GM12878 (cell line): ENCODE measurements around the gene LY6G6D. TPM values are rescaled to one million over a fixed set of nuclear protein-coding genes. Genes with fewer than 3 reads are reported as not detected.

Experiments used
- ASH2L ChIP-seq: fragments of 300-600, 200-600 bp; sonication (generic); IDR thresholded peaks from 2 replicates; pipeline ENCODE4 v1.6.1; 2017; ENCODE audit warnings: low read depth, mild to moderate bottlenecking, borderline replicate concordance
- BHLHE40 ChIP-seq, 2 experiments: fragments of 450-650 bp in 1 of 2; IDR thresholded peaks; 2 replicates each; pipeline ENCODE4 v1.6.1; 2011 to 2017; ENCODE audit warnings: low read depth in 2 of 2, borderline replicate concordance in 1 of 2, improper control_type of control experiment in 1 of 2, low read length in 1 of 2, mild to moderate bottlenecking in 1 of 2
- CBFB ChIP-seq: IDR thresholded peaks from 2 replicates; pipeline ENCODE4 v1.6.1; 2016; ENCODE audit warnings: antibody characterized with exemption, low read depth
- CBX5 ChIP-seq: sonication (generic); IDR thresholded peaks from 2 replicates; pipeline ENCODE4 v1.6.1; 2016; ENCODE audit warnings: low read depth, moderate library complexity, mild to moderate bottlenecking, inconsistent platforms
- CEBPZ ChIP-seq: fragments of 150-350 bp; IDR thresholded peaks from 2 replicates; pipeline ENCODE4 v1.6.1; 2016; ENCODE audit warnings: low read depth, low read length
- CTCF ChIP-seq, 3 experiments: IDR thresholded peaks in 2 of 3; conservative IDR thresholded peaks in 1 of 3; 2 replicates each; pipeline ENCODE4 v1.5.1; 2011; ENCODE audit warnings: low read depth in 3 of 3, low read length in 3 of 3, mild to moderate bottlenecking in 3 of 3, control low read depth in 2 of 3, moderate library complexity in 2 of 3, inconsistent platforms in 1 of 3, mixed read lengths in 1 of 3; ENCODE audit not compliant: control insufficient read depth in 2 of 3, insufficient read depth in 1 of 3; ENCODE audit errors: extremely low read depth in 1 of 3
- DPF2 ChIP-seq: fragments of 450-650 bp; IDR thresholded peaks from 2 replicates; pipeline ENCODE4 v1.6.1; 2017; ENCODE audit warnings: mild to moderate bottlenecking
- FOS ChIP-seq: IDR thresholded peaks from 3 replicates; pipeline ENCODE4 v1.6.1; 2011; ENCODE audit warnings: borderline replicate concordance; ENCODE audit not compliant: insufficient read length; ENCODE audit errors: extremely low read depth
- HCFC1 ChIP-seq: fragments of 150-350 bp; IDR thresholded peaks from 2 replicates; pipeline ENCODE4 v1.6.1; 2014; ENCODE audit warnings: low read length
- MAX ChIP-seq: IDR thresholded peaks from 2 replicates; pipeline ENCODE4 v1.6.1; 2012; ENCODE audit warnings: low read depth, low read length, improper control_type of control experiment
- MTA2 ChIP-seq: fragments of 450-650 bp; IDR thresholded peaks from 2 replicates; pipeline ENCODE4 v1.6.1; 2016; ENCODE audit warnings: low read depth, mild to moderate bottlenecking, moderate library complexity
- MXI1 ChIP-seq: fragments of 150-350 bp; IDR thresholded peaks from 2 replicates; pipeline ENCODE4 v1.6.1; 2011; ENCODE audit warnings: low read depth, mild to moderate bottlenecking, inconsistent platforms, low read length, improper control_type of control experiment
- MYB ChIP-seq: fragments of 150-350 bp; IDR thresholded peaks from 2 replicates; pipeline ENCODE4 v1.6.1; 2014; ENCODE audit warnings: mild to moderate bottlenecking, low read depth, low read length, borderline replicate concordance
- NFYB ChIP-seq: IDR thresholded peaks from 2 replicates; pipeline ENCODE4 v1.6.1; 2011; ENCODE audit warnings: low read depth, mild to moderate bottlenecking, low read length, improper control_type of control experiment, moderate library complexity; ENCODE audit not compliant: insufficient read depth
- NRF1 ChIP-seq: conservative IDR thresholded peaks from 2 replicates; pipeline ENCODE4 v1.6.1; 2011; ENCODE audit warnings: mild to moderate bottlenecking, low read depth, low read length, improper control_type of control experiment
- PAX8 ChIP-seq: fragments of 450-650 bp; IDR thresholded peaks from 2 replicates; pipeline ENCODE4 v1.6.1; 2017; ENCODE audit warnings: mild to moderate bottlenecking, moderate library complexity
- POLR2AphosphoS5 ChIP-seq: IDR thresholded peaks from 2 replicates; pipeline ENCODE4 v1.6.1; 2011; ENCODE audit warnings: mild to moderate bottlenecking, low read length, inconsistent platforms
- RELA ChIP-seq: fragments of 450-650 bp; IDR thresholded peaks from 2 replicates; pipeline ENCODE4 v1.8.0; 2014; ENCODE audit warnings: borderline replicate concordance; ENCODE audit not compliant: partially characterized antibody
- SUZ12 ChIP-seq: fragments of 200-600 bp; sonication (generic); IDR thresholded peaks from one replicate; pipeline ENCODE4 v1.6.1; 2018; ENCODE audit warnings: antibody characterized with exemption, mild to moderate bottlenecking; ENCODE audit not compliant: unreplicated experiment
- TCF7 ChIP-seq: IDR thresholded peaks from 2 replicates; pipeline ENCODE4 v1.6.1; 2014; ENCODE audit warnings: antibody characterized with exemption, borderline replicate concordance
- USF2 ChIP-seq: IDR thresholded peaks from 2 replicates; pipeline ENCODE4 v1.6.1; 2011; ENCODE audit warnings: low read depth, low read length, improper control_type of control experiment, borderline replicate concordance
- YY1 ChIP-seq: IDR thresholded peaks from 2 replicates; pipeline ENCODE4 v1.6.1; 2011; ENCODE audit warnings: low read depth, mild to moderate bottlenecking, low read length
- ZNF217 ChIP-seq: fragments of 450-650 bp; IDR thresholded peaks from 2 replicates; pipeline ENCODE4 v1.6.1; 2017; ENCODE audit warnings: antibody characterized with exemption, mild to moderate bottlenecking
- ZNF622 ChIP-seq: fragments of 450-650 bp; IDR thresholded peaks from 2 replicates; pipeline ENCODE4 v1.6.1; 2017; ENCODE audit warnings: mild to moderate bottlenecking, inconsistent platforms
- ZSCAN29 ChIP-seq: fragments of 450-650 bp; IDR thresholded peaks from 2 replicates; pipeline ENCODE4 v1.6.1; 2017; ENCODE audit warnings: mild to moderate bottlenecking, moderate library complexity
- polyA plus RNA-seq, 11 experiments: library from polyadenylated mRNA; depleted of rRNA in 4 of 11; unstranded in 6 of 11; stranded (reverse) in 5 of 11; fragments of >200 nt; fragmentation: Nextera tagmentation in 4 of 11; fragmentation: Illumina TruSeq in 1 of 11; extraction: Ambion mirVana in 4 of 11; extraction: Trizol in 1 of 11; gene quantifications; 1 replicate in 1 of 11; 2 replicates in 10 of 11; pipeline versions ENCODE4 v1.2.1 to v1.2.3, GENCODE V29; 2011 to 2016; ENCODE audit warnings: inconsistent platforms in 2 of 11, missing spikeins in 2 of 11, low read depth in 1 of 11
- total RNA-seq, 4 experiments: library from RNA; depleted of rRNA in 3 of 4; stranded (reverse); fragments of >200 nt in 3 of 4; fragmentation: Illumina TruSeq in 1 of 4; extraction: Trizol in 1 of 4; gene quantifications; 2 replicates each; pipeline versions ENCODE4 v1.2.1 to v1.2.3, GENCODE V29; 2013 to 2021

LY6G6D gene
- total and polyA plus RNA-seq, 10 of the 15 experiments (the other 5 are each of a cell fraction or from before 2014, with no cell fraction given), result not detected

GRCh38 chr6:31665501-31666336, 49.4 kb upstream of the LY6G6D start, which contains the start of gene CSNK2B (continued):
- 0 out of 2 replicates have a peak, but pooled peaks have one; percentile 28 for TF ChIP-seq NFYB
- 0 out of 2 replicates have a peak, but pooled peaks have one; percentile 23 for TF ChIP-seq TCF7
- TF ChIP-seq CBFB, result 0 out of 2 replicates have a peak, but pooled peaks have one; percentile 8
- peak; percentile 28 for TF ChIP-seq USF2
- no peak for TF ChIP-seq CEBPZ
- no peak for TF ChIP-seq DPF2
- peak; percentile 87 for TF ChIP-seq MTA2
- TF ChIP-seq POLR2AphosphoS5, result peak; percentile 93
- no peak for TF ChIP-seq CTCF (IDR thresholded peaks at IDR 0.05 in 2 of 3, conservative IDR thresholded peaks at IDR 0.05 in 1 of 3; ENCODE audit: control insufficient read depth in 2 of 3, extremely low read depth in 1 of 3, insufficient read depth in 1 of 3, low read depth in 3 of 3, low read length in 3 of 3)
- no peak for TF ChIP-seq PAX8
- peak; percentile 37 for TF ChIP-seq MXI1
- 0 out of 2 replicates have a peak, but pooled peaks have one; percentile 8 for TF ChIP-seq ZSCAN29
- TF ChIP-seq ZNF217, result no peak
- no peak for TF ChIP-seq ASH2L
- peak; percentile 97 for TF ChIP-seq HCFC1
- TF ChIP-seq ZNF622, result no peak
- TF ChIP-seq NRF1, result peak; percentile 40
- TF ChIP-seq SUZ12, result no peak
- no peak for TF ChIP-seq RELA
- TF ChIP-seq MAX, result peak; percentile 14; the same call in 1 of the 2 replicates
- TF ChIP-seq BHLHE40 (IDR thresholded peaks at IDR 0.05; ENCODE audit: borderline replicate concordance in 1 of 2, low read depth in 2 of 2, low read length in 1 of 2), result peak; percentile 59 to 67
- no peak for TF ChIP-seq MYB
- no peak for TF ChIP-seq FOS
- TF ChIP-seq YY1, result peak; percentile 84
- no peak for TF ChIP-seq CBX5
